ENCODE results near the gene CEP41. TPM values are rescaled to one million over a fixed set of nuclear protein-coding genes. Genes with fewer than 3 reads are reported as not detected.

Gene CEP41
- total RNA-seq, 2 experiments from 2014 or later, result 19.6 to 35.4 TPM

- ChIA-PET POLR2A (no interaction called here), CTCF (ENCODE audit: unreplicated experiment) (no interaction called here)
- H3K4me3 ChIP-seq (ENCODE audit: low read depth, low read length, poor library complexity, severe bottlenecking), result no peak overlapping the region
- no TSS peak for BruUV-seq (replicated peaks)
- no peak overlapping the region for H3K27ac ChIP-seq (ENCODE audit: low read depth, low read length, poor library complexity, severe bottlenecking)
- no peak overlapping the region for H2AFZ ChIP-seq (ENCODE audit: low read length)
- peaks cover 4% of the 10 kb centered on the region; the same call in 1 of the 2 replicates for H3K9me3 ChIP-seq (ENCODE audit: low read length)
- intact Hi-C loops (cut with micrococcal nuclease; ENCODE audit: unreplicated experiment), result no loop called here
- no peak for TF ChIP-seq EZH2phosphoT487 (IDR thresholded peaks at IDR 0.05; ENCODE audit: borderline replicate concordance, low read depth, low read length)
- no peak for TF ChIP-seq CTCF (conservative IDR thresholded peaks at IDR 0.05; ENCODE audit: low read length)
- no peaks in the 10 kb centered on the region for H3K36me3 ChIP-seq (ENCODE audit: insufficient read depth, low read length)
- no peak overlapping the region for H3K4me2 ChIP-seq (ENCODE audit: low read length)
- no peaks in the 10 kb centered on the region for H3K79me2 ChIP-seq (ENCODE audit: insufficient read depth, low read depth, low read length)
- no peaks in the 10 kb centered on the region for H4K20me1 ChIP-seq (ENCODE audit: insufficient read depth, low read length)
- H3K9me2 ChIP-seq (ENCODE audit: insufficient read depth, low read length), result no peaks in the 10 kb centered on the region
- DNase-seq (ENCODE audit: low spot score), result no peak
- H3K4me1 ChIP-seq (ENCODE audit: insufficient read depth, low read length, poor library complexity, severe bottlenecking), result no peaks in the 10 kb centered on the region
Observed at GRCh38 chr7:130380861-130381455, 59.9 kb downstream of the CEP41 start.

GRCh38 chr7:130379921-130380860, 60.6 kb downstream of the CEP41 start, which contains the start of gene CPA1:
TSS of gene CPA1 (plus strand) at chr7:130380494. CDS start at chr7:130380521, 27 bp downstream.
- Histone ChIP-seq H3K27ac (ENCODE audit: low read depth, low read length, poor library complexity, severe bottlenecking) (no peak within 1 kb of the TSS), H4K20me1 (ENCODE audit: insufficient read depth, low read length) (no peaks in the 10 kb centered on the region), H3K9me2 (ENCODE audit: insufficient read depth, low read length) (no peaks in the 10 kb centered on the region), H3K4me1 (ENCODE audit: insufficient read depth, low read length, poor library complexity, severe bottlenecking) (no peaks in the 10 kb centered on the region), H3K4me2 (ENCODE audit: low read length) (no peak within 1 kb of the TSS), H3K4me3 (ENCODE audit: low read depth, low read length, poor library complexity, severe bottlenecking) (no peak within 1 kb of the TSS), H3K9me3 (ENCODE audit: low read length) (peaks cover 4% of the 10 kb centered on the region; the same call in 1 of the 2 replicates), H2AFZ (ENCODE audit: low read length) (no peak within 1 kb of the TSS), H3K79me2 (ENCODE audit: insufficient read depth, low read depth, low read length) (no peaks in the 10 kb centered on the region), H3K36me3 (ENCODE audit: insufficient read depth, low read length) (no peaks in the 10 kb centered on the region)
- intact Hi-C loops (cut with micrococcal nuclease; ENCODE audit: unreplicated experiment), result no loop called here
- no peak for DNase-seq (ENCODE audit: low spot score)
- BruUV-seq (replicated peaks), result no TSS peak
- ChIA-PET CTCF (ENCODE audit: unreplicated experiment) (no interaction called here), POLR2A (no interaction called here)
- TF ChIP-seq CTCF (conservative IDR thresholded peaks at IDR 0.05; ENCODE audit: low read length) (no peak), EZH2phosphoT487 (IDR thresholded peaks at IDR 0.05; ENCODE audit: borderline replicate concordance, low read depth, low read length) (no peak)
